Spleen (tissue), 13 donors: Measurements from ENCODE around the gene TSPY10. TPM values are rescaled to one million over a fixed set of nuclear protein-coding genes. Genes with fewer than 3 reads are reported as not detected.
"Not testable (repeated sequence)": the region's sequence is repeated elsewhere in the genome, so short reads cannot be mapped to it uniquely, and the experiment has no call there.

Experiments
- DNase-seq: peaks from one replicate; pipeline ENCODE4 v3.0.0-alpha.2; 2020
- H3K27ac ChIP-seq, 8 donors: fragments of 200-600 bp; sonication (generic) in 7 of 8; 1 replicate in 4 of 8; 2 replicates in 4 of 8; pipeline versions ENCODE4 v1.5.0 to v1.8.0; 2016 to 2021; ENCODE audit warnings: inconsistent platforms in 4 of 8, mild to moderate bottlenecking in 4 of 8, moderate library complexity in 1 of 8
- H3K27me3 ChIP-seq, 7 donors: fragments of 200-600 bp; sonication (generic) in 6 of 7; replicated peaks in 1 of 7; 1 replicate in 4 of 7; 2 replicates in 3 of 7; pipeline versions ENCODE4 v1.5.0 to v1.8.0; 2016 to 2021; ENCODE audit warnings: inconsistent platforms in 3 of 7, mild to moderate bottlenecking in 1 of 7
- H3K36me3 ChIP-seq, 6 donors: fragments of 200-600 bp; sonication (generic) in 5 of 6; 1 replicate in 4 of 6; 2 replicates in 2 of 6; pipeline versions ENCODE4 v1.5.0 to v1.8.0; 2016 to 2021; ENCODE audit warnings: inconsistent platforms in 2 of 6
- H3K4me1 ChIP-seq, 6 donors: fragments of 200-600 bp; sonication (generic) in 5 of 6; 1 replicate in 3 of 6; 2 replicates in 3 of 6; pipeline versions ENCODE4 v1.5.0 to v1.8.0; 2016 to 2021; ENCODE audit warnings: inconsistent platforms in 3 of 6
- H3K4me3 ChIP-seq, 8 donors: fragments of 200-600 bp; sonication (generic) in 7 of 8; 1 replicate in 4 of 8; 2 replicates in 4 of 8; pipeline versions ENCODE4 v1.5.0 to v1.8.0; 2016 to 2021; ENCODE audit warnings: inconsistent platforms in 4 of 8, mild to moderate bottlenecking in 4 of 8, moderate library complexity in 2 of 8
- H3K9me3 ChIP-seq, 8 donors: fragments of 200-600 bp; sonication (generic) in 7 of 8; 1 replicate in 4 of 8; 2 replicates in 4 of 8; pipeline versions ENCODE4 v1.5.0 to v1.8.0; 2016 to 2021; ENCODE audit warnings: inconsistent platforms in 4 of 8
- WGBS, 5 donors: extraction: QIAGEN DNeasy Blood & Tissue Kit in 3 of 5; methylation state at CpG; one replicate each; pipeline versions ENCODE4 v1.1.5 to v1.1.7; 2013 to 2018; 5-methylcytosine and 5-hydroxymethylcytosine counted together
- intact Hi-C: fragments of 100-400 bp; cut with DNase I; formaldehyde crosslinking; loops from one replicate; pipeline ENCODE4 v1.15.0; 2023; ENCODE audit warnings: low total_unique reads
- long read RNA-seq, 2 donors: transcript quantifications; one replicate each; lab custom pipeline, GENCODE V29; 2026
- polyA plus RNA-seq, 3 donors: library from polyadenylated mRNA; stranded (reverse); fragments of 200-250 nt; gene quantifications; one replicate each; pipeline ENCODE4 v1.2.1, GENCODE V29; 2013
- total RNA-seq, 7 donors: library from RNA; depleted of rRNA in 3 of 7; stranded (reverse); fragments of >200 nt in 3 of 7; fragmentation: NEBNext Ultra II Directional in 4 of 7; extraction: Animal tissue kit (Norgen Biotek cat#: 25700) in 4 of 7; gene quantifications; one replicate each; pipeline versions ENCODE4 v1.1.0 to v1.2.1, GENCODE V29; 2016 to 2021
- donor health status: healthy with polysubstance abuse.
- donor health status: DM: no; HTN: no; CAD: no; lungs with moderate emphysema.
- donor health status: DM: no; HTN: no; CAD: no.
- donor health status: Bipolar disorder and iron deficiency.
- donor health status: healthy.
- donor health status: DM: no; HTN: no; CAD: no.
- donor health status: DM: yes; HTN: yes; CAD: no.

The TSPY10 gene
- total RNA-seq (not detected), polyA plus RNA-seq (not detected)
- long read RNA-seq, donor 1, result 0 reads
- long read RNA-seq, donor 2, result 0 reads

GRCh38 chrY:9527580-9527979 is at the start of gene TSPY10:
TSS of gene TSPY10 (plus strand) at chrY:9527880. CDS start at chrY:9527926, 46 bp downstream.
- H3K36me3 ChIP-seq, intact Hi-C loops, H3K4me1 ChIP-seq, DNase-seq, H3K27ac ChIP-seq, H3K4me3 ChIP-seq, H3K27me3 ChIP-seq, H3K9me3 ChIP-seq: not testable (repeated sequence)
- no CpG with 5 or more reads among the region's 26 CpGs for WGBS, 5 donors

- H3K4me1 ChIP-seq, H3K36me3 ChIP-seq, H3K9me3 ChIP-seq, H3K27me3 ChIP-seq, intact Hi-C loops, H3K27ac ChIP-seq, DNase-seq, H3K4me3 ChIP-seq: not testable (repeated sequence)
- no CpG with 5 or more reads among the region's 26 CpGs for whole genome bisulfite sequencing, 5 donors
These were observed 40.7 kb upstream of the TSPY10 start, which contains the start of gene TSPY9 for GRCh38 chrY:9486967-9487366. TSS of gene TSPY9 (plus strand) at chrY:9487267. CDS start at chrY:9487313, 46 bp downstream.

GRCh38 chrY:9504396-9504795 is 23.3 kb upstream of the TSPY10 start:
- H3K27ac ChIP-seq, H3K9me3 ChIP-seq, H3K4me3 ChIP-seq, DNase-seq, H3K27me3 ChIP-seq, H3K36me3 ChIP-seq, intact Hi-C loops, H3K4me1 ChIP-seq: not testable (repeated sequence)
- 67 to 78% (median 77%) methylated on average over 2 of the region's 6 CpGs; no CpG with 5 or more reads in 2 of the 5 donors for WGBS, 5 donors

- H3K27me3 ChIP-seq, H3K9me3 ChIP-seq, H3K27ac ChIP-seq, H3K4me3 ChIP-seq, DNase-seq, H3K36me3 ChIP-seq, intact Hi-C loops, H3K4me1 ChIP-seq: not testable (repeated sequence)
- 83 to 89% methylated on average over 7 of the region's 12 CpGs; no CpG with 5 or more reads in 3 of the 5 donors for WGBS, 5 donors
These were observed 11.4 kb upstream of the TSPY10 start for GRCh38 chrY:9516287-9516686.

Other genes with a start within 250 kb of the TSPY10 start
- gene TSPY4, start 190.4 kb upstream of the TSPY10 start, total RNA-seq, result not detected
- not detected for gene TSPY4, start 190.4 kb upstream of the TSPY10 start, polyA plus RNA-seq
- not detected for gene TSPY8, start 170.1 kb upstream of the TSPY10 start, total RNA-seq
- gene TSPY8, start 170.1 kb upstream of the TSPY10 start, polyA plus RNA-seq, result not detected
- gene TSPY3, start 129.5 kb upstream of the TSPY10 start, total RNA-seq, result not detected
- gene TSPY3, start 129.5 kb upstream of the TSPY10 start, polyA plus RNA-seq, result not detected
- gene TSPY1, start 60.9 kb upstream of the TSPY10 start, total RNA-seq, result not detected
- gene TSPY1, start 60.9 kb upstream of the TSPY10 start, polyA plus RNA-seq, result not detected
- gene TSPY9, start 40.6 kb upstream of the TSPY10 start, total RNA-seq, result not detected
- gene TSPY9, start 40.6 kb upstream of the TSPY10 start, polyA plus RNA-seq, result not detected